ENCODE measurements around the gene LIX1L. TPM values are rescaled to one million over a fixed set of nuclear protein-coding genes. Genes with fewer than 3 reads are reported as not detected.

The LIX1L gene
- total and polyA plus RNA-seq, 2 donors (not counting 1 experiment from before 2014, with no cell fraction given) = 14.4 to 31.7 TPM

- WGBS (ENCODE audit: insufficient coverage) = 43% methylated on average over 11 of the region's 20 CpGs
- peak overlapping the region; percentile 96 to 99 for H3K27ac ChIP-seq (ENCODE audit: low read length in 2 of 2)
- no peak for TF ChIP-seq EZH2 (IDR thresholded peaks at IDR 0.05; ENCODE audit: borderline replicate concordance, insufficient read depth, low read depth, low read length, poor library complexity, severe bottlenecking)
- no peak for TF ChIP-seq CTCF (IDR thresholded peaks at IDR 0.05)
- H3K4me3 ChIP-seq (ENCODE audit: control extremely low read depth in 1 of 5, extremely low read depth in 1 of 5, insufficient read depth in 1 of 5, low read depth in 2 of 5, low read length in 4 of 5) = peak overlapping the region; percentile 71 to 95 (median 83)
- H3K27me3 Mint-ChIP-seq = no peaks in the 10 kb centered on the region
- ATAC-seq (ENCODE audit: low read depth) (no peak), DNase-seq (peak; percentile 27)
- no peaks in the 10 kb centered on the region for H3K9me3 Mint-ChIP-seq (ENCODE audit: insufficient read depth)
- peak overlapping the region; percentile 98 for H3K9ac ChIP-seq (ENCODE audit: low read length)
- no peaks in the 10 kb centered on the region for H3K27me3 ChIP-seq (replicated peaks in 1 of 4; ENCODE audit: control extremely low read depth in 1 of 4, control insufficient read depth in 3 of 4, insufficient read depth in 4 of 4, low read length in 3 of 4)
- H3K4me1 Mint-ChIP-seq = peaks cover 19% of the 10 kb centered on the region
- peaks cover 25 to 37% of the 10 kb centered on the region in 2 donors for H3K4me1 ChIP-seq (ENCODE audit: control insufficient read depth in 2 of 2, insufficient read depth in 2 of 2, low read length in 2 of 2)
- POLR2A ChIA-PET = interaction anchor here (0.7 to 3.5 kb wide), 16 partner anchors 9 to 109 kb away, joined by 3 to 43 read pairs (median 8); partner anchors contain the start of genes ANKRD34A, LIX1L, NUDT17 and PEX11B
- no peaks in the 10 kb centered on the region for H3K9me3 ChIP-seq (ENCODE audit: control extremely low read depth in 1 of 3, control insufficient read depth in 2 of 3, insufficient read depth in 1 of 3, low read length in 2 of 3)
- H2AFZ ChIP-seq (ENCODE audit: insufficient read depth, low read depth, low read length, poor library complexity, severe bottlenecking) = peak overlapping the region; percentile 73
- H4K20me1 ChIP-seq (ENCODE audit: control insufficient read depth, insufficient read depth, low read length, poor library complexity, severe bottlenecking) = no peaks in the 10 kb centered on the region
- H3K36me3 ChIP-seq (replicated peaks in 1 of 2; ENCODE audit: control extremely low read depth in 1 of 2, control insufficient read depth in 1 of 2, extremely low read depth in 1 of 2, insufficient read depth in 2 of 2, low read length in 1 of 2) = peaks cover 3 to 14% of the 10 kb centered on the region in 2 experiments
- H3K79me2 ChIP-seq (ENCODE audit: control insufficient read depth, insufficient read depth, low read length) = peaks cover 18% of the 10 kb centered on the region
- H3K4me2 ChIP-seq (replicated peaks; ENCODE audit: low read depth, low read length, poor library complexity, severe bottlenecking) = peak overlapping the region; percentile 77
- CTCF ChIA-PET = interaction anchor here (0.8 to 3.6 kb wide), 22 partner anchors 9 to 110 kb away, joined by 3 to 30 read pairs (median 6); partner anchors contain the start of genes ANKRD34A, LIX1L, NUDT17 and PEX11B
- H3K4me3 Mint-ChIP-seq = peak overlapping the region; percentile 78
- peak overlapping the region; percentile 81 for H3K27ac Mint-ChIP-seq
- intact Hi-C loops (cut with micrococcal nuclease) = loop anchor here (1.0 to 2.0 kb wide), 6 partner anchors 10 to 109 kb away; partner anchors contain the start of genes ANKRD34A, LIX1L, PEX11B and PIAS3
Measured at GRCh38 chr1:145927916-145928643, 29.7 kb downstream of the LIX1L start.
